ENCODE results near the gene GPRASP1.

The GPRASP1 gene

GRCh38 chrX:102651242-102652011 is at the start of gene GPRASP1:
TSS of gene GPRASP1 (plus strand) at chrX:102651483. CDS start at chrX:102653914, 2,431 bp downstream.
- no peak for TF ChIP-seq CTCF (conservative IDR thresholded peaks at IDR 0.05; ENCODE audit: low read depth, low read length)
- H3K4me3 ChIP-seq (ENCODE audit: low read depth, low read length) = peak within 1 kb of the TSS; percentile 59
- peak; percentile 26 for DNase-seq (ENCODE audit: low read depth)

GRCh38 chrX:102604327-102604726 is 47.0 kb upstream of the GPRASP1 start:
- H3K4me3 ChIP-seq (ENCODE audit: low read depth, low read length) = no peak overlapping the region
- no peak for TF ChIP-seq CTCF (conservative IDR thresholded peaks at IDR 0.05; ENCODE audit: low read depth, low read length)
- no peak for DNase-seq (ENCODE audit: low read depth)

DNA sequence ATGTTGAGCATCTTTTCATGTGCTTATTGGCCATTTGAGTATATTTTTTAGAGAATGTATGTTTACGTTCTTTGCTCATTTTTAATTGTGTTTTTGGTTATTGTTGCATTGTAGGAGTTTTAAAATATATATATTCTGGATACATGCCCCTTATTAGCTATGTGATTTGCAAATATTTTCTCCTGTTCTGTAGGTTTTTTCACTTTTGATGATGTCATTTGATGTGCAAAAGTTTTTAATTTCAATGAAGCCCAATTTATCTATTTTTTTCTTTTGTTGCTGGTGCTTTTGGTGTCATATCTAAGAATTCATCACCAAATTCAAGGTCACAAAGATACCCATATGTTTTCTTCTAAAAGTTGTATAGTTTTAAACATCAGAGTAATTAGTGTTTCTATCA is 45.2 kb upstream of the GPRASP1 start:
- DNase-seq (ENCODE audit: low read depth) = no peak
- H3K4me3 ChIP-seq (ENCODE audit: low read depth, low read length) = no peak overlapping the region
- TF ChIP-seq CTCF (conservative IDR thresholded peaks at IDR 0.05; ENCODE audit: low read depth, low read length) = no peak

- no peak for TF ChIP-seq CTCF (conservative IDR thresholded peaks at IDR 0.05; ENCODE audit: low read depth, low read length)
- DNase-seq (ENCODE audit: low read depth) = no peak
- no peak overlapping the region for H3K4me3 ChIP-seq (ENCODE audit: low read depth, low read length)
Measured at GRCh38 chrX:102610905-102611304, 40.4 kb upstream of the GPRASP1 start.

DNA sequence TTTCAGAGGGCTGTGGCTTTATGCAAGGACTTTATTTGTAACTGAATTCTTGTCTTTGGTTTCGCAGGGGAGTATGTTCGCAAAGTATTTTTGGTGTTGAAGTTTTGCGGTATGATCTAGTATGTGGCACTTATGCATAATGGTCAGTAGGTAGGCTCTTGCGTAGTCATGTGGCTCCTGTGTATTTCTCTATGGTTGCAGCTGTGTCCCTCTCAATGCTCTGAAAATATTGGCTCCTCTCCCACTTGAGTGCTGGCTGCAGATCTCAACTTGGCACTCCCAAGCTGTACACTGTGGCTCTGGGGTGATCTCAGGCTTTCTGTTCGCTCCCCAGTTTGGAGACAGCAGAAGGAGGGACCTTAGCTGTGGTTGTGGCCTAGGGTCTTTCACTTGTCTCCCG is 27.2 kb upstream of the GPRASP1 start:
- TF ChIP-seq CTCF (conservative IDR thresholded peaks at IDR 0.05; ENCODE audit: low read depth, low read length) = no peak
- peak; percentile 23 for DNase-seq (ENCODE audit: low read depth)
- H3K4me3 ChIP-seq (ENCODE audit: low read depth, low read length) = no peak overlapping the region

DNA sequence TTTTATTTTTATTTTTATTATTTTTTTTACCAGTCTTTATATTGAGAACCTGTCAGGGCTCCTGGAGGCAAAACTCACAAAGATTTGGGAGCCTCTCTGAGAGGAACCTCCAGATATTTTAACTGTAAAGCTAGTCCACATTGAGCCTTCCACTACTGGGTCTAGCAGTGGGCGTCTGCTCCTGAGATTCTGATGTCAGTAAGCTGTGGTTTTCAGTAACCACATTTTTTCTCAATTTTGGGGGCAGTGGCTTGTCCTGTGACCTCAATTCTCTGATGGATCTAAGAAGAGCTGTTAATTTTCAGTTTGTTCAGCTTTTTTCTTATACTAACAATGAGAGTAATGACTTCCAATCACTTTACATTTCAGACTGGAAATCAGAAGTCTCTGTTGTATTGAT is 23.6 kb upstream of the GPRASP1 start:
- no peak for DNase-seq (ENCODE audit: low read depth)
- no peak for TF ChIP-seq CTCF (conservative IDR thresholded peaks at IDR 0.05; ENCODE audit: low read depth, low read length)

DNA sequence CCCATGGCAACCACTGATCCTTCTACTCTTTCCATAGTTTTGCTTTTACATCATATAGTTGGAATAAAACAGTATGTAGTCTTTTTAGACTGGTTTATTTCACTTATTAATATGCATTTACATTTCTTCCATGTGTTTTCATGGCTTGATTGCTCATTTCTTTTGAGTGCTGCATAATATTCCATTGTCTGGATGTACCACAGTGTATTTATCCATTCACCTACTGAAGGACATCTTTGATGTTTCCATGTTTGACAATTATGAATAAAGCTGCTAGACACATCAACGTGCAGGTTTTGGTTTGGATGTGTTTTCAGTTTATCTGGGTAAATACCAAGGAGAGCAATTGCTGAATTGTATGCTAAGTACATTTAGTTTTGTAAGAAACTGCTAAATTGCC is 13.7 kb upstream of the GPRASP1 start:
- TF ChIP-seq CTCF (conservative IDR thresholded peaks at IDR 0.05; ENCODE audit: low read depth, low read length) = no peak
- H3K4me3 ChIP-seq (ENCODE audit: low read depth, low read length) = no peak overlapping the region
- no peak for DNase-seq (ENCODE audit: low read depth)

More for the DNA sequence above, 23.6 kb upstream of the GPRASP1 start:
- H3K4me3 ChIP-seq (ENCODE audit: low read depth, low read length) = no peak overlapping the region

Data from choroid plexus epithelial cell (primary cell).